Measurements from ENCODE around the gene FAM234B. TPM values are rescaled to one million over a fixed set of nuclear protein-coding genes. Genes with fewer than 3 reads are reported as not detected.
"Not testable (repeated sequence)": the region's sequence is repeated elsewhere in the genome, so short reads cannot be mapped to it uniquely, and the experiment has no call there.

FAM234B gene
- total and polyA plus RNA-seq, 7 donors: 0.60 to 5.0 (median 2.9) TPM

DNA sequence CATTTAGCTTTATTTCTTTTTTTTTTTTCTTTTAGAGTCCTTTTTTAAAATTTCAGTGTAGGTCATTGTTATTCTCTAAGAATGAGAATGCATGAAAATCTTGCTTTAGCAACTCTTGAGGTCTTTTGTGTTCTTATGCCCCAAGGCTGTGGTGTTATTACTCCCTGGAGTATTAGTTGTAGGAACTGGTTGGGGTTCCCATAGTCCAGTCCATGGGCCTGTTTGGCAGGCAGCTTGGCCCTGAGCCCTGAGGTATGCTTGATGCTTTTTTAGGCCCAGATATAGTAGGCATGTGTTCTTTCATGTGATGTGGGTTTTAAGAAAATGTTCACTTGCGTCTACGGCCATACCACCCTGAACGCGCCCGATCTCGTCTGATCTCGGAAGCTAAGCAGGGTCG, 1.6 kb downstream of the FAM234B start:
- H3K27ac ChIP-seq: no peak overlapping the region
- DNase-seq: no peak
- H3K27me3 ChIP-seq: no peaks in the 10 kb centered on the region
- WGBS, 2 donors: 88 to 94% methylated on average over 8 of the region's 8 CpGs
- H3K4me3 ChIP-seq: no peak overlapping the region
- intact Hi-C loops (cut with DNase I): loop anchor here (2.0 kb wide), 1 partner anchor 45 kb away; the partner anchor contains the start of gene HEBP1
- TF ChIP-seq, protein P1, sequence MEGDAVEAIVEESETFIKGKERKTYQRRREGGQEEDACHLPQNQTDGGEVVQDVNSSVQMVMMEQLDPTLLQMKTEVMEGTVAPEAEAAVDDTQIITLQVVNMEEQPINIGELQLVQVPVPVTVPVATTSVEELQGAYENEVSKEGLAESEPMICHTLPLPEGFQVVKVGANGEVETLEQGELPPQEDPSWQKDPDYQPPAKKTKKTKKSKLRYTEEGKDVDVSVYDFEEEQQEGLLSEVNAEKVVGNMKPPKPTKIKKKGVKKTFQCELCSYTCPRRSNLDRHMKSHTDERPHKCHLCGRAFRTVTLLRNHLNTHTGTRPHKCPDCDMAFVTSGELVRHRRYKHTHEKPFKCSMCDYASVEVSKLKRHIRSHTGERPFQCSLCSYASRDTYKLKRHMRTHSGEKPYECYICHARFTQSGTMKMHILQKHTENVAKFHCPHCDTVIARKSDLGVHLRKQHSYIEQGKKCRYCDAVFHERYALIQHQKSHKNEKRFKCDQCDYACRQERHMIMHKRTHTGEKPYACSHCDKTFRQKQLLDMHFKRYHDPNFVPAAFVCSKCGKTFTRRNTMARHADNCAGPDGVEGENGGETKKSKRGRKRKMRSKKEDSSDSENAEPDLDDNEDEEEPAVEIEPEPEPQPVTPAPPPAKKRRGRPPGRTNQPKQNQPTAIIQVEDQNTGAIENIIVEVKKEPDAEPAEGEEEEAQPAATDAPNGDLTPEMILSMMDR (IDR thresholded peaks at IDR 0.05): no peak
- TF ChIP-seq POLR2AphosphoS5 (IDR thresholded peaks at IDR 0.05) (no peak), POLR2A (IDR thresholded peaks at IDR 0.05) (no peak), EP300 (IDR thresholded peaks at IDR 0.05) (no peak)
- peaks cover 0 to 26% (median 18%) of the 10 kb centered on the region in 4 donors for H3K4me1 ChIP-seq
- H3K36me3 ChIP-seq: no peaks in the 10 kb centered on the region
- no peaks in the 10 kb centered on the region for H3K9me3 ChIP-seq

GRCh38 chr12:13046964-13047363, 2.8 kb downstream of the FAM234B start:
- H3K4me1 ChIP-seq: peaks cover 0 to 26% (median 18%) of the 10 kb centered on the region in 4 donors
- no peak overlapping the region for H3K27ac ChIP-seq
- H3K27me3 ChIP-seq: no peaks in the 10 kb centered on the region
- DNase-seq: no peak
- H3K4me3 ChIP-seq: no peak overlapping the region
- 10 to 61% methylated on average over 1 of the region's 1 CpG for WGBS, 2 donors
- H3K9me3 ChIP-seq: no peaks in the 10 kb centered on the region
- TF ChIP-seq POLR2A (IDR thresholded peaks at IDR 0.05) (no peak), POLR2AphosphoS5 (IDR thresholded peaks at IDR 0.05) (no peak), EP300 (IDR thresholded peaks at IDR 0.05) (no peak)
- TF ChIP-seq, protein P1 (IDR thresholded peaks at IDR 0.05): no peak
- no peaks in the 10 kb centered on the region for H3K36me3 ChIP-seq
- intact Hi-C loops (cut with DNase I): no loop called here

DNA sequence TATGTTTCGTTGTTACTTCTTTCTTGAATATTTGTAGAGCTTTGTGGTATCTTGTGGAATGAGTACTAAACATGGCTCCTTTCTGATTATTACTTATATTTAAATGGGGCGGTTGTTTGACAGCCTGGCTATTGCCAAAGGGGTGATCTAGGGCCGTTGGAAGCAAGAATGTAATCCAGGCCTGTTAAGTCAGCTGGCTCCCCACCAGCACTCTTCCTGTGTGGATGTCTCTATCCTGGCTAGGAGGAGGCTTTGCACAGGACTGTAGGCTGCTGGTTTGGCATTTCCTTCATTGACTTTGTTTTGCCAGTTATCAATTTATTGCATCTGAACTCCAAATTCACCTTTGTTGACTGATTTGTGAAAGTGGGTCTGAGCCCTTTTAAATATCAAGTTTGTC, 5.6 kb downstream of the FAM234B start:
- Histone ChIP-seq H3K36me3 (no peaks in the 10 kb centered on the region), H3K27me3 (no peaks in the 10 kb centered on the region), H3K4me1 (peaks cover 0 to 19% (median 15%) of the 10 kb centered on the region in 4 donors), H3K4me3 (no peak overlapping the region), H3K9me3 (peaks cover 0 to 4% (median 0%) of the 10 kb centered on the region in 4 donors), H3K27ac (no peak overlapping the region)
- DNase-seq: no peak
- intact Hi-C loops (cut with DNase I): no loop called here
- WGBS, 2 donors: 60 to 70% methylated on average over 3 of the region's 3 CpGs
- TF ChIP-seq, protein P1 (IDR thresholded peaks at IDR 0.05): no peak
- TF ChIP-seq POLR2A (IDR thresholded peaks at IDR 0.05): no peak
- no peak for TF ChIP-seq EP300 (IDR thresholded peaks at IDR 0.05)
- TF ChIP-seq POLR2AphosphoS5 (IDR thresholded peaks at IDR 0.05): no peak

DNA sequence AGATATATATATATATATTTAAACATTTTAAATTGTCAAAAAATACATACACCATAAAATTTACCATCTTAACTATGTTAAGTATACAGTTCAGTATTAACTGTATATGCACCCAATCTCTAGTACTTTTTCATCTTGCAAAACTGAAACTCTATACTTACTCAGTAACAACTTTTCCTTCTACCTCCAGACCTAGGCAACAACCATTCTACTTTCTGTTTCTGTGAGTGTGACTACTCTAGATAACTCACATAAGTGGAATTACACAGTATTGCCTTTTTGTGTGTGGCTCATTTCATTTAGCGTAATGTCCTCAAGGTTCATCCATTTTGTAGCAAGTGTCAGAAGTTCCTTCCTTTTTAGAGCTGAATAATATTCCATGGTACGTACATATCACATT, 8.2 kb downstream of the FAM234B start:
- intact Hi-C loops (cut with DNase I): no loop called here
- Histone ChIP-seq H3K27ac (no peak overlapping the region), H3K9me3 (peaks cover 0 to 4% (median 0%) of the 10 kb centered on the region in 4 donors), H3K4me3 (no peak overlapping the region), H3K27me3 (no peaks in the 10 kb centered on the region), H3K36me3 (peaks cover 0 to 9% (median 0%) of the 10 kb centered on the region in 4 donors), H3K4me1 (peaks cover 0 to 11% (median 9%) of the 10 kb centered on the region in 4 donors)
- DNase-seq: no peak
- TF ChIP-seq POLR2AphosphoS5 (IDR thresholded peaks at IDR 0.05) (no peak), EP300 (IDR thresholded peaks at IDR 0.05) (no peak), POLR2A (IDR thresholded peaks at IDR 0.05) (no peak)
- TF ChIP-seq, protein P1 (IDR thresholded peaks at IDR 0.05): no peak
- 48 to 50% methylated on average over 2 of the region's 2 CpGs for WGBS, 2 donors

GRCh38 chr12:13053617-13054016, 9.4 kb downstream of the FAM234B start:
- H3K27me3 ChIP-seq; H3K27ac ChIP-seq; H3K4me3 ChIP-seq; H3K9me3 ChIP-seq; intact Hi-C loops (cut with DNase I); DNase-seq: not testable (repeated sequence)
- WGBS, 2 donors: 85 to 94% methylated on average over 6 of the region's 6 CpGs
- Histone ChIP-seq H3K36me3 (peaks cover 0 to 13% (median 0%) of the 10 kb centered on the region in 4 donors), H3K4me1 (peaks cover 0 to 11% (median 9%) of the 10 kb centered on the region in 4 donors)

All from sigmoid colon (tissue), 7 donors.